Skeletal muscle tissue (tissue), 4 donors: ENCODE measurements around the gene PTPRG. TPM values are rescaled to one million over a fixed set of nuclear protein-coding genes. Genes with fewer than 3 reads are reported as not detected.

ENCODE experiments used
- H3K27ac ChIP-seq: one replicate; pipeline ENCODE4 v1.7.0; 2013; ENCODE audit warnings: mild to moderate bottlenecking, low read depth, low read length, inconsistent platforms
- H3K27me3 ChIP-seq, 3 donors: one replicate each; pipeline ENCODE4 v1.7.0; 2013; ENCODE audit warnings: low read length in 3 of 3; ENCODE audit not compliant: control insufficient read depth in 3 of 3, insufficient read depth in 3 of 3
- H3K36me3 ChIP-seq, 3 donors: one replicate each; pipeline ENCODE4 v1.7.0; 2013; ENCODE audit warnings: low read length in 3 of 3; ENCODE audit not compliant: control insufficient read depth in 3 of 3, insufficient read depth in 3 of 3
- H3K4me1 ChIP-seq, 3 donors: one replicate each; pipeline ENCODE4 v1.7.0; 2013; ENCODE audit warnings: low read length in 3 of 3, mild to moderate bottlenecking in 3 of 3; ENCODE audit not compliant: control insufficient read depth in 3 of 3, insufficient read depth in 3 of 3
- H3K4me3 ChIP-seq, 3 donors: one replicate each; pipeline ENCODE4 v1.7.0; 2013; ENCODE audit warnings: low read length in 3 of 3
- H3K9ac ChIP-seq, 3 donors: one replicate each; pipeline ENCODE4 v1.7.0; 2013; ENCODE audit warnings: low read length in 3 of 3, mild to moderate bottlenecking in 3 of 3, moderate library complexity in 2 of 3, low read depth in 1 of 3
- H3K9me3 ChIP-seq, 3 donors: one replicate each; pipeline ENCODE4 v1.7.0; 2013; ENCODE audit warnings: low read length in 3 of 3; ENCODE audit not compliant: control insufficient read depth in 3 of 3
- total RNA-seq: library from RNA; depleted of rRNA; stranded (reverse); fragments of >200 nt; gene quantifications from one replicate; pipeline ENCODE4 v1.2.3, GENCODE V29; 2014
- donor health status: Osteomylitis.

Gene PTPRG
- total RNA-seq, 1 donor from 2014 or later, result 48.5 TPM

GRCh38 chr3:61985020-61985419 is 423.6 kb downstream of the PTPRG start:
- no peak overlapping the region for H3K4me3 ChIP-seq
- H3K27ac ChIP-seq, result no peak overlapping the region
- H3K4me1 ChIP-seq, result peaks cover 0 to 4% (median under 1%) of the 10 kb centered on the region in 3 donors
- H3K27me3 ChIP-seq, result no peaks in the 10 kb centered on the region
- no peaks in the 10 kb centered on the region for H3K9me3 ChIP-seq
- H3K36me3 ChIP-seq, result no peaks in the 10 kb centered on the region
- H3K9ac ChIP-seq, result no peak overlapping the region

- no peaks in the 10 kb centered on the region for H3K9me3 ChIP-seq
- no peak overlapping the region for H3K4me3 ChIP-seq
- H3K9ac ChIP-seq, result no peak overlapping the region
- H3K36me3 ChIP-seq, result peaks cover 0 to under 1% (median 0%) of the 10 kb centered on the region in 3 donors
- H3K27me3 ChIP-seq, result no peaks in the 10 kb centered on the region
- peaks cover 0 to 4% (median 0%) of the 10 kb centered on the region in 3 donors for H3K4me1 ChIP-seq
- no peak overlapping the region for H3K27ac ChIP-seq
These were observed 425.1 kb downstream of the PTPRG start for GRCh38 chr3:61986473-61986872.

- Histone ChIP-seq H3K36me3 (peaks cover 0 to 5% (median 0%) of the 10 kb centered on the region in 3 donors), H3K27ac (no peak overlapping the region), H3K4me3 (no peak overlapping the region), H3K9ac (no peak overlapping the region), H3K27me3 (no peaks in the 10 kb centered on the region), H3K9me3 (no peaks in the 10 kb centered on the region), H3K4me1 (peaks cover 0 to 4% (median 0%) of the 10 kb centered on the region in 3 donors)
These were observed 428.3 kb downstream of the PTPRG start for GRCh38 chr3:61989681-61990080.

GRCh38 chr3:61990327-61991027 is 429.1 kb downstream of the PTPRG start:
- H3K4me3 ChIP-seq, result no peak overlapping the region
- H3K4me1 ChIP-seq, result no peaks in the 10 kb centered on the region
- H3K9ac ChIP-seq, result no peak overlapping the region
- H3K27ac ChIP-seq, result no peak overlapping the region
- H3K36me3 ChIP-seq, result peaks cover 0 to 5% (median 0%) of the 10 kb centered on the region in 3 donors
- H3K27me3 ChIP-seq, result no peaks in the 10 kb centered on the region
- H3K9me3 ChIP-seq, result no peaks in the 10 kb centered on the region

GRCh38 chr3:61991706-61992105 is 430.3 kb downstream of the PTPRG start:
- H3K4me1 ChIP-seq, result no peaks in the 10 kb centered on the region
- H3K9me3 ChIP-seq, result no peaks in the 10 kb centered on the region
- no peak overlapping the region for H3K4me3 ChIP-seq
- H3K27me3 ChIP-seq, result no peaks in the 10 kb centered on the region
- H3K27ac ChIP-seq, result no peak overlapping the region
- no peak overlapping the region for H3K9ac ChIP-seq
- peaks cover 0 to 5% (median 0%) of the 10 kb centered on the region in 3 donors for H3K36me3 ChIP-seq

GRCh38 chr3:61996366-61996765 is 435.0 kb downstream of the PTPRG start:
- no peaks in the 10 kb centered on the region for H3K4me1 ChIP-seq
- H3K27me3 ChIP-seq, result no peaks in the 10 kb centered on the region
- peaks cover 0 to 7% (median 0%) of the 10 kb centered on the region in 3 donors for H3K36me3 ChIP-seq

GRCh38 chr3:61997101-61997500 is 435.7 kb downstream of the PTPRG start:
- no peaks in the 10 kb centered on the region for H3K9me3 ChIP-seq
- H3K9ac ChIP-seq, result no peak overlapping the region
- no peaks in the 10 kb centered on the region for H3K4me1 ChIP-seq
- peaks cover 0 to 3% (median 0%) of the 10 kb centered on the region in 3 donors for H3K36me3 ChIP-seq
- H3K27ac ChIP-seq, result no peak overlapping the region
- no peaks in the 10 kb centered on the region for H3K27me3 ChIP-seq
- H3K4me3 ChIP-seq, result no peak overlapping the region

More at GRCh38 chr3:61996366-61996765, 435.0 kb downstream of the PTPRG start:
- no peak overlapping the region for H3K9ac ChIP-seq
- H3K4me3 ChIP-seq, result no peak overlapping the region
- H3K27ac ChIP-seq, result no peak overlapping the region
- H3K9me3 ChIP-seq, result no peaks in the 10 kb centered on the region

- Histone ChIP-seq H3K27ac (no peak overlapping the region), H3K36me3 (peaks cover 3 to 9% (median 3%) of the 10 kb centered on the region in 3 donors), H3K9me3 (no peaks in the 10 kb centered on the region), H3K9ac (no peak overlapping the region), H3K27me3 (no peaks in the 10 kb centered on the region), H3K4me1 (no peaks in the 10 kb centered on the region), H3K4me3 (no peak overlapping the region)
These were observed 442.5 kb downstream of the PTPRG start for GRCh38 chr3:62003835-62004234.

GRCh38 chr3:62007036-62007435 is 445.7 kb downstream of the PTPRG start:
- no peaks in the 10 kb centered on the region for H3K27me3 ChIP-seq
- no peaks in the 10 kb centered on the region for H3K4me1 ChIP-seq
- H3K27ac ChIP-seq, result no peak overlapping the region
- no peak overlapping the region for H3K9ac ChIP-seq
- no peak overlapping the region for H3K4me3 ChIP-seq
- no peaks in the 10 kb centered on the region for H3K9me3 ChIP-seq
- H3K36me3 ChIP-seq, result peaks cover 7 to 20% (median 9%) of the 10 kb centered on the region in 3 donors

- Histone ChIP-seq H3K27me3 (no peaks in the 10 kb centered on the region), H3K9ac (no peak overlapping the region), H3K4me1 (no peaks in the 10 kb centered on the region), H3K4me3 (no peak overlapping the region), H3K27ac (no peak overlapping the region), H3K36me3 (peaks cover 4 to 11% (median 6%) of the 10 kb centered on the region in 3 donors), H3K9me3 (no peaks in the 10 kb centered on the region)
These were observed 449.6 kb downstream of the PTPRG start for GRCh38 chr3:62010989-62011388.
